Activated naive CD4-positive, alpha-beta T cell treated with anti-CD3 and anti-CD28 coated beads, Interleukin-2, amount 50 U/mL, for 24 hours (primary cell): ENCODE results near the gene UBE2J2.
"Not testable (repeated sequence)": the region's sequence is repeated elsewhere in the genome, so short reads cannot be mapped to it uniquely, and the experiment has no call there.

Experiments used
- H3K27ac Mint-ChIP-seq: one replicate; pipeline ENCODE4 v1.8.0; 2021; ENCODE audit warnings: mild to moderate bottlenecking, mixed read lengths
- H3K27me3 Mint-ChIP-seq: one replicate; pipeline ENCODE4 v1.8.0; 2021; ENCODE audit warnings: mixed read lengths
- H3K36me3 Mint-ChIP-seq: one replicate; pipeline ENCODE4 v1.8.0; 2021; ENCODE audit warnings: mixed read lengths
- H3K4me1 Mint-ChIP-seq: one replicate; pipeline ENCODE4 v1.8.0; 2021; ENCODE audit warnings: mixed read lengths
- H3K4me3 Mint-ChIP-seq: one replicate; pipeline ENCODE4 v1.8.0; 2021; ENCODE audit warnings: mild to moderate bottlenecking, mixed read lengths
- H3K9me3 Mint-ChIP-seq: one replicate; pipeline ENCODE4 v1.8.0; 2021; ENCODE audit warnings: mixed read lengths

The UBE2J2 gene

GRCh38 chr1:1273512-1274298 lies at the start of gene UBE2J2:
TSS of gene UBE2J2 (minus strand) at chr1:1273854. CDS start at chr1:1267992, 5,862 bp downstream.
- Mint-ChIP-seq H3K27ac (peak within 1 kb of the TSS; percentile 55), H3K4me3 (peak within 1 kb of the TSS; percentile 90), H3K36me3 (peaks cover 2% of the 10 kb centered on the region), H3K9me3 (no peaks in the 10 kb centered on the region), H3K4me1 (peaks cover 33% of the 10 kb centered on the region), H3K27me3 (no peaks in the 10 kb centered on the region)

DNA sequence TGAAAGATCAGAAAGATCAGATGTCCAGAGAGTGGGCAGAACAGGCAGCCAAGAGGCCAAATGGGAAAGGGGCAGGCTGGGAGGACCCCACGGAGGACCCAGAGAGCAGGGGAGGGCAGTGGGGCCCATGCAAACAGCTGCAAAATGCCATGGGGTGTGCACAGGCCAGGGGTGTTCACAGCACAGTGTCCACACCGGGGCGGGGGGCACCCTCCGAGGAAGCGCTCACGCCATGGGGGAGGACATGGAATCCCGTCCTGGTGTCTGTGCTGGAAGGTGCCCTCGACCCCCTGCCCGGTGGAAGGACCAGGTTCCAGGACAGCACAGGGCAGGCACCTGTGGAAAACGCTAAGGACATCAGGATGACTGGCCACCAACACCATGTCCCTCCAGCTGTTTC lies 49.3 kb upstream of the UBE2J2 start:
- peaks cover 23% of the 10 kb centered on the region for H3K4me1 Mint-ChIP-seq
- H3K27ac Mint-ChIP-seq = peak overlapping the region; percentile 77
- H3K9me3 Mint-ChIP-seq = no peaks in the 10 kb centered on the region
- H3K27me3 Mint-ChIP-seq = no peaks in the 10 kb centered on the region
- H3K36me3 Mint-ChIP-seq = peaks cover 4% of the 10 kb centered on the region
- H3K4me3 Mint-ChIP-seq = peak overlapping the region; percentile 93

DNA sequence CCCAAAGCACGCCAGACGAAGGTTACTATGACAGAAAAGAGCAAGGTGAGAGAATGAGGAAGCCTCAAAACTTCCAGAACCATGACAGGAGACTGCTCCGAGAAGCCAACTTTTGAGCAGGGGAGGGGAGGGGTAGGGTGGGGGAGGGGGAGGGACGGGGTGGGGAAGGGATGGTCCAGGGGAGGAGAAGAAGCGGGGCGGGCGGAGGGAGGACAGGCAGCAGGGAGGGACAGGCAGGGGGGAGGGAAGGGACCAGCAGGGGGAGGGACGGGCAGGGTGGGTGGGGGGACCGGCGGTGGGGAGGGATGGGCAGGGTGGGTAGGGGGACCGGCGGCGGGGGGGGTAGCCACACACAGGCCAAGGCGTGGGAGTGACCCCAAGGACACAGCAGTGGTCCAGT lies 48.8 kb upstream of the UBE2J2 start:
- Mint-ChIP-seq H3K9me3 (no peaks in the 10 kb centered on the region), H3K27me3 (no peaks in the 10 kb centered on the region), H3K36me3 (peaks cover 5% of the 10 kb centered on the region), H3K27ac (peak overlapping the region; percentile 77), H3K4me3 (peak overlapping the region; percentile 93), H3K4me1 (peaks cover 23% of the 10 kb centered on the region)

- Mint-ChIP-seq H3K27me3 (no peaks in the 10 kb centered on the region), H3K27ac (no peak overlapping the region), H3K9me3 (no peaks in the 10 kb centered on the region), H3K36me3 (peaks cover 7% of the 10 kb centered on the region), H3K4me1 (peaks cover 23% of the 10 kb centered on the region), H3K4me3 (no peak overlapping the region)
These were observed 47.8 kb upstream of the UBE2J2 start for GRCh38 chr1:1321477-1321876.

DNA sequence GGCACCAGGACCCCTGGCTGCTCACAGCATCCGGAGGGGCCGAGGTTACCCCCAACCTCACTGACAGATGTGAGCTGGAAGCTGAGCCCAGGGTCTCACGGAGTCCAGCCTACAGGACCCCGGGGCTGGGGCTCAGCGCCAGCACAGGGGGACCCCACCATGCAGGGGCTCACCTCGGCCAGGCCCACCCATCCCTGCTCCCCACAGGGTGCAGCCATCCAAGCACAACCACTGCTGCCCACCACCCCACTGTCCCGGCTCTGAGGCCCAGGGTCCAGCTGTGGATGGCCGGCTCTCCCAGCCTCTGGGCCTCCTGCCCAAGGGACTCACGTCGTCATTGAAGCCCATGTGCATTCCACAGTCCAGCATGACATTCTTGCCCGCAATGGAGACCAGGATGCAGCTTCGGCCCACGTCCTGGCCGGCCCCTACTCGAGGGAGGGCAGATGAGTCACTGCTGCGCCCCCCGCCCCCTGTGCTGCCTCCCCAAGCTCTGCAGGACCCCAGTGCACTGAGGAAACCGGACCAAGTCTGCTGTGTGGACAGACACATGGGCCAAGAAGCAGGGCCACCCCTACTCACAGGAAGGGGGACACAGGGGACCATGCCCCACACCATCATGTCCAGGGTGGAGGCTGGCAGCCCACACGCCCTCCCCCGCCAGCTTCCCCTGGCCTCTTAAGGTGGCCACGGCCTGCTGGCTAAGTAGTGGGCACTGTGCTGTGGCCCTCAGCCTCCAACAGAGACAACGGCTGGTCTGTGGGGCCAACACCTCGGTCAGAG lies 47.2 kb upstream of the UBE2J2 start:
- Mint-ChIP-seq H3K4me3 (no peak overlapping the region), H3K9me3 (no peaks in the 10 kb centered on the region), H3K4me1 (peaks cover 18% of the 10 kb centered on the region), H3K27ac (no peak overlapping the region), H3K27me3 (no peaks in the 10 kb centered on the region), H3K36me3 (peaks cover 7% of the 10 kb centered on the region)

- Mint-ChIP-seq H3K4me1 (peaks cover 16% of the 10 kb centered on the region), H3K27me3 (no peaks in the 10 kb centered on the region), H3K9me3 (no peaks in the 10 kb centered on the region), H3K4me3 (no peak overlapping the region), H3K27ac (no peak overlapping the region), H3K36me3 (peaks cover 8% of the 10 kb centered on the region)
These were observed 45.9 kb upstream of the UBE2J2 start for GRCh38 chr1:1319646-1319941.

GRCh38 chr1:1318777-1319645 lies 45.4 kb upstream of the UBE2J2 start:
- peaks cover 8% of the 10 kb centered on the region for H3K36me3 Mint-ChIP-seq
- no peak overlapping the region for H3K27ac Mint-ChIP-seq
- no peaks in the 10 kb centered on the region for H3K9me3 Mint-ChIP-seq
- H3K4me1 Mint-ChIP-seq = peaks cover 16% of the 10 kb centered on the region
- no peak overlapping the region for H3K4me3 Mint-ChIP-seq
- no peaks in the 10 kb centered on the region for H3K27me3 Mint-ChIP-seq

GRCh38 chr1:1318131-1318652 lies 44.5 kb upstream of the UBE2J2 start:
- Mint-ChIP-seq H3K4me1 (peaks cover 11% of the 10 kb centered on the region), H3K27me3 (no peaks in the 10 kb centered on the region), H3K27ac (no peak overlapping the region), H3K9me3 (no peaks in the 10 kb centered on the region), H3K4me3 (no peak overlapping the region), H3K36me3 (peaks cover 9% of the 10 kb centered on the region)

DNA sequence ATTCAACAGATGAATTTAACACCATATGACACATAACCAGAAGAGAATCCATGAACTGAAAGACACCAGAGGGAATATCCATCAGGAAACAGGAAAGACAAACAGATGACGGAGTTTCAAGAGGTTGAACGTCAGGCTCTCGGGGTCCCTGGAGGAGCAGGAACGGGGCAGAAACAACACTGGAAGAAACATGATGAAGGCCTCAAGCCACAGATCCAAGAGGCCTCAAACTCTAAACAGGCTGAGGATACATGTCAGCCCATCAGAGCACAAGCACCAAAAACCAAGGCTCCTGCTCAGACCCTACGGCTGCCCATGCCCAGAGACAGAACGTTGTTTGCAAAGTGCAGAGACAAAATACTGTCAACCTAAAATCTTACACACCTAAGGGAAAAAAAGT lies 43.8 kb upstream of the UBE2J2 start:
- no peaks in the 10 kb centered on the region for H3K27me3 Mint-ChIP-seq
- H3K9me3 Mint-ChIP-seq = no peaks in the 10 kb centered on the region
- no peak overlapping the region for H3K27ac Mint-ChIP-seq
- H3K4me1 Mint-ChIP-seq = peaks cover 5% of the 10 kb centered on the region
- H3K4me3 Mint-ChIP-seq = no peak overlapping the region
- peaks cover 9% of the 10 kb centered on the region for H3K36me3 Mint-ChIP-seq

DNA sequence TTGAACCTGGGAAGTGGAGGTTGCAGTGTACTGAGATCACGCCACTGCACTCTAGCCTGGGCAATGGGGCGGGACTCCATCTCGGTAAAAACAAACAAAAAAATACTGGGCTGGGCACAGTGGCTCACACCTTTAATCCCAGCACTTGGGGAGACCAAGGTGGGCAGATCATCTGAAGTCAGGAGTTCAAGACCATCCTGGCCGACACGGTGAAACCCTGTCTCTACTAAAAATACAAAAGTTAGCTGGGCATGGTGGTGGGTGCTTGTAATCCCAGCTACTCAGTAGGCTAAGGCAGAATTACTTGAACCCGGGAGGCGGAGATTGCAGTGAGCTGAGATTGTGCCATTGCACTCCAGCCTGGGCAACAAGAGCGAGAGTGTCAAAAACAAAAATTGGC lies 42.5 kb upstream of the UBE2J2 start:
- not testable (repeated sequence) for H3K4me3 Mint-ChIP-seq, H3K4me1 Mint-ChIP-seq, H3K27me3 Mint-ChIP-seq, H3K27ac Mint-ChIP-seq, H3K9me3 Mint-ChIP-seq, H3K36me3 Mint-ChIP-seq

DNA sequence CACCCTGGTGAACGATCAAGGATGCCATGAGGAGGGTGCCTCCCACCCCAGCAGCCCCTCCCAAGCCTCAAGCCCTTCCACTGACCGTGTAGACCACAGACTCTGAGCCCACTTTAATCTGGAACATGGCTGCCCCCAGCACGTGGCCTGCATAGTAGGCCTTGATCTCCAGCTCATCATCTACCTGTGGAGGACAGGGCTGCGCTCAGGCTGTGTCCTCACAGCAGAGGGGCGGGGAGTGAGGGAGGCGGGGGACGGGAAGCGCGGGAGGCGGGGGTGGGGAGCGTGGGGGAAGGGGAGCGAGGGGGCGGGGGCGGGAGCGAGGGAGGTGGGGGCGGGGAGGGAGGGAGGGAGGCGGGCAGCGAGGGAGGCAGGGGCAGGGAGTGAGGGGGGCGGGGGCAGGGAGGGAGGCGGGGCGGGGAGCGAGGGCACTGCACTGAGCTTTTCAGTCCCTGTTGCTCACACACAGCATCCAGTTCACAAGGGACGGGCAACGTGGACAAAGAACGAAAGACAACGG lies 41.8 kb upstream of the UBE2J2 start:
- H3K36me3 Mint-ChIP-seq = peaks cover 7% of the 10 kb centered on the region
- H3K27ac Mint-ChIP-seq = no peak overlapping the region
- no peaks in the 10 kb centered on the region for H3K9me3 Mint-ChIP-seq
- no peaks in the 10 kb centered on the region for H3K27me3 Mint-ChIP-seq
- no peaks in the 10 kb centered on the region for H3K4me1 Mint-ChIP-seq
- H3K4me3 Mint-ChIP-seq = no peak overlapping the region

GRCh38 chr1:1314678-1315335 lies 41.2 kb upstream of the UBE2J2 start:
- no peaks in the 10 kb centered on the region for H3K4me1 Mint-ChIP-seq
- no peaks in the 10 kb centered on the region for H3K27me3 Mint-ChIP-seq
- H3K9me3 Mint-ChIP-seq = no peaks in the 10 kb centered on the region
- peaks cover 7% of the 10 kb centered on the region for H3K36me3 Mint-ChIP-seq
- H3K27ac Mint-ChIP-seq = no peak overlapping the region
- H3K4me3 Mint-ChIP-seq = no peak overlapping the region

DNA sequence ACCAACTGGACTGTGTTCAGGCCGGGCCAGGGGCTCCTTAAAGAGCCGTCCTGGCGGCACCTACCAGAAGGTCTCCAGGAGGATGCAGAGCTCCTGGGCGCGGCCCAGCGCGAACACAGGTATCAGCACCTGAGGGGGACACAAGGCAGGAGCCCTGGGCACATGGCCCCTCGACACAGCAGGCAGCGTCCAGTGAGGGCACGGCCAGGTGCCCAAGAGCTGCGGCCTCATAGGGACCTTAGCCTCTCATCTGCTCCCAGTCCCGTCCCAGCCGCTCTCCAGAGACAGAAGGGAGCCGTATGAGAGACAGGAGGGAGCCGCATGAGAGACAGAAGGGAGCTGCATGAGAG lies 40.6 kb upstream of the UBE2J2 start:
- H3K36me3 Mint-ChIP-seq = peaks cover 6% of the 10 kb centered on the region
- H3K4me1 Mint-ChIP-seq = no peaks in the 10 kb centered on the region
- H3K27ac Mint-ChIP-seq = no peak overlapping the region
- H3K9me3 Mint-ChIP-seq = no peaks in the 10 kb centered on the region
- no peaks in the 10 kb centered on the region for H3K27me3 Mint-ChIP-seq
- H3K4me3 Mint-ChIP-seq = no peak overlapping the region

DNA sequence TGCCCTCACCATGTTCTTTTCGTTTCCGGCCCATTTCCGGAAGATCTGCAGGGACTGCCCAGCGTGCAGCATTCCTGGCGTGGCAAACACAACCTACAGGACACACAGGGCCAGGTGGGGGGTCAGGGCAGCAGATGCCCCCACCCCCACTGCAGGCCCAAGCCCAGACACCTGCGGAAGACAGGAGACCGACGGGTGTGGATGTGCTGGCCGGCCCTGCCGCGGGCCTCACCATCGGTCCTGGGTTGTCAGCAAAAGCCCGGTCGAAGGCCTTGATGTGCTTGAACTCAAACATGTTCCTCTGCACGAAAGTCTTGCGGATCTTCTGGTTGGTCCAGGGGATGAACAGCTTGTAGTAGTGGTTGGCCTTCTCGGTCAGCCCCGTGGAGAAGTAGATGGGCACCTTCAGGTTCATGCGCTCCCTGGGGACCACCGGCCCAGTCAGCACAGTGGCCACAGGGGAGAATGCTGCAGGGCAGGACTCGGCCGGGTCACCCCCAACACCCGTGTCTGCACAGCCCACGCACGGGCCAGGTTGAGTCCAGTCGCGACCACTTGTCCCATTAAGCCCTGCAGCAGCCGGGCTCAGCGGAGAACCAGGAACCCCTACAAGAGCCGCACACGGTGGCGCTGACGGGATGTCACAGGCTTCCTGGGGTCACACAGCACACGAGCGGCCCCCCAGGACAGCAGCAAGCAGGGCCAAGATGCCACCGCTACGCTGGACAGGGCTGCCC lies 40.0 kb upstream of the UBE2J2 start:
- Mint-ChIP-seq H3K4me1 (no peaks in the 10 kb centered on the region), H3K4me3 (no peak overlapping the region), H3K36me3 (peaks cover 6% of the 10 kb centered on the region), H3K27me3 (no peaks in the 10 kb centered on the region), H3K9me3 (no peaks in the 10 kb centered on the region), H3K27ac (no peak overlapping the region)
